Liver (tissue), 9 donors: Measurements from ENCODE around the gene RETN. TPM values are rescaled to one million over a fixed set of nuclear protein-coding genes. Genes with fewer than 3 reads are reported as not detected.

ENCODE experiments used
- DNase-seq: peaks from one replicate; pipeline ENCODE4 v3.0.0-alpha.2; 2017; ENCODE audit warnings: low spot score
- H3K27ac ChIP-seq, 2 donors: one replicate each; pipeline ENCODE4 v1.7.0; 2013; ENCODE audit warnings: inconsistent platforms in 2 of 2, low read length in 2 of 2, control low read depth in 1 of 2, low read depth in 1 of 2, mild to moderate bottlenecking in 1 of 2
- H3K27me3 ChIP-seq, 4 donors: one replicate each; pipeline versions ENCODE4 v1.6.1 to v1.7.0; 2013; ENCODE audit warnings: low read length in 3 of 4, inconsistent platforms in 1 of 4, mild to moderate bottlenecking in 1 of 4, moderate library complexity in 1 of 4; ENCODE audit not compliant: control insufficient read depth in 4 of 4, insufficient read depth in 4 of 4
- H3K36me3 ChIP-seq, 4 donors: one replicate each; pipeline versions ENCODE4 v1.6.1 to v1.7.0; 2013; ENCODE audit warnings: low read length in 3 of 4, mild to moderate bottlenecking in 3 of 4, low read depth in 1 of 4, moderate library complexity in 1 of 4; ENCODE audit not compliant: control insufficient read depth in 4 of 4, insufficient read depth in 3 of 4
- H3K4me1 ChIP-seq, 4 donors: one replicate each; pipeline versions ENCODE4 v1.6.1 to v1.7.0; 2013; ENCODE audit warnings: low read length in 3 of 4, mild to moderate bottlenecking in 3 of 4, moderate library complexity in 1 of 4; ENCODE audit not compliant: control insufficient read depth in 4 of 4, insufficient read depth in 4 of 4
- H3K4me3 ChIP-seq, 3 donors: one replicate each; pipeline versions ENCODE4 v1.6.1 to v1.7.0; 2013; ENCODE audit warnings: low read length in 3 of 3, control low read depth in 1 of 3, low read depth in 1 of 3, mild to moderate bottlenecking in 1 of 3
- H3K9ac ChIP-seq, 2 donors: one replicate each; pipeline ENCODE4 v1.7.0; 2013; ENCODE audit warnings: low read length in 2 of 2, mild to moderate bottlenecking in 2 of 2, moderate library complexity in 2 of 2, control low read depth in 1 of 2, low read depth in 1 of 2
- H3K9me3 ChIP-seq, 4 donors: one replicate each; pipeline versions ENCODE4 v1.6.1 to v1.7.0; 2013; ENCODE audit warnings: low read length in 3 of 4; ENCODE audit not compliant: control insufficient read depth in 4 of 4
- EGR1 ChIP-seq, 2 donors: IDR thresholded peaks; 2 replicates each; pipeline ENCODE4 v1.6.1; 2016 to 2018; ENCODE audit warnings: antibody characterized with exemption in 2 of 2, low read depth in 2 of 2
- GABPA ChIP-seq, 2 donors: IDR thresholded peaks in 1 of 2; conservative IDR thresholded peaks in 1 of 2; 2 replicates each; pipeline ENCODE4 v1.6.1; 2016; ENCODE audit warnings: antibody characterized with exemption in 2 of 2, mild to moderate bottlenecking in 1 of 2, moderate library complexity in 1 of 2
- HNF4A ChIP-seq, 2 donors: conservative IDR thresholded peaks; 2 replicates each; pipeline ENCODE4 v1.6.1; 2016; ENCODE audit warnings: antibody characterized with exemption in 2 of 2, mild to moderate bottlenecking in 2 of 2
- HNF4G ChIP-seq: IDR thresholded peaks from 2 replicates; pipeline ENCODE4 v1.6.1; 2016; ENCODE audit warnings: antibody characterized with exemption
- JUND ChIP-seq, 2 donors: IDR thresholded peaks; 2 replicates each; pipeline ENCODE4 v1.6.1; 2016; ENCODE audit warnings: antibody characterized with exemption in 2 of 2
- RAD21 ChIP-seq, 2 donors: IDR thresholded peaks; 2 replicates each; pipeline ENCODE4 v1.6.1; 2016; ENCODE audit warnings: antibody characterized with exemption in 2 of 2, mild to moderate bottlenecking in 2 of 2
- RXRA ChIP-seq, 2 donors: IDR thresholded peaks; 2 replicates each; pipeline ENCODE4 v1.6.1; 2017 to 2018; ENCODE audit warnings: antibody characterized with exemption in 2 of 2, mild to moderate bottlenecking in 1 of 2
- SP1 ChIP-seq: IDR thresholded peaks from 2 replicates; pipeline ENCODE4 v1.6.1; 2018; ENCODE audit warnings: antibody characterized with exemption, mild to moderate bottlenecking
- TAF1 ChIP-seq: conservative IDR thresholded peaks from 2 replicates; pipeline ENCODE4 v1.6.1; 2016; ENCODE audit warnings: antibody characterized with exemption, mild to moderate bottlenecking
- YY1 ChIP-seq: IDR thresholded peaks from 2 replicates; pipeline ENCODE4 v1.6.1; 2016; ENCODE audit warnings: antibody characterized with exemption, mild to moderate bottlenecking
- WGBS: extraction: QIAGEN DNeasy Blood & Tissue Kit; methylation state at CpG from one replicate; pipeline ENCODE4 v1.1.7; 2013; 5-methylcytosine and 5-hydroxymethylcytosine counted together
- polyA plus RNA-seq, 2 donors: library from polyadenylated mRNA; stranded (reverse) in 1 of 2; unstranded in 1 of 2; fragments of 200-250 nt in 1 of 2; fragments of >200 nt in 1 of 2; fragmentation: Nextera tagmentation in 1 of 2; extraction: Ambion mirVana in 1 of 2; gene quantifications; one replicate each; pipeline versions ENCODE4 v1.2.1 to v1.2.3, GENCODE V29; 2013 to 2015
- total RNA-seq, 2 donors: library from RNA; depleted of rRNA; stranded (reverse); fragments of >200 nt; gene quantifications; one replicate each; pipeline ENCODE4 v1.2.3, GENCODE V29; 2014
- TF ChIP-seq, protein P1 (sequence below): fragments of 150-350 bp; IDR thresholded peaks from 2 replicates; pipeline ENCODE4 v1.5.1; 2017; ENCODE audit warnings: improper control_type of control experiment, low read depth, low read length; ENCODE audit not compliant: missing input control
- TF ChIP-seq, protein P2 (sequence below): IDR thresholded peaks from 2 replicates; pipeline ENCODE4 v1.6.1; 2016; ENCODE audit warnings: antibody characterized with exemption
- TF ChIP-seq, protein P3 (sequence below): IDR thresholded peaks from 2 replicates; pipeline ENCODE4 v1.6.1; 2016; ENCODE audit warnings: antibody characterized with exemption, mild to moderate bottlenecking
- TF ChIP-seq, protein P4 (sequence below): IDR thresholded peaks from 2 replicates; pipeline ENCODE4 v1.6.1; 2016; ENCODE audit warnings: antibody characterized with exemption
- TF ChIP-seq, protein P5 (sequence below): IDR thresholded peaks from 2 replicates; pipeline ENCODE4 v1.6.1; 2016; ENCODE audit warnings: antibody characterized with exemption
- donor health status: healthy.
- donor health status: healthy.
- donor health status: healthy.
- donor health status: healthy.
- donor health status: healthy.

The RETN gene
- total and polyA plus RNA-seq, 4 donors: 1.9 to 11.5 TPM; not detected in 2

DNA sequence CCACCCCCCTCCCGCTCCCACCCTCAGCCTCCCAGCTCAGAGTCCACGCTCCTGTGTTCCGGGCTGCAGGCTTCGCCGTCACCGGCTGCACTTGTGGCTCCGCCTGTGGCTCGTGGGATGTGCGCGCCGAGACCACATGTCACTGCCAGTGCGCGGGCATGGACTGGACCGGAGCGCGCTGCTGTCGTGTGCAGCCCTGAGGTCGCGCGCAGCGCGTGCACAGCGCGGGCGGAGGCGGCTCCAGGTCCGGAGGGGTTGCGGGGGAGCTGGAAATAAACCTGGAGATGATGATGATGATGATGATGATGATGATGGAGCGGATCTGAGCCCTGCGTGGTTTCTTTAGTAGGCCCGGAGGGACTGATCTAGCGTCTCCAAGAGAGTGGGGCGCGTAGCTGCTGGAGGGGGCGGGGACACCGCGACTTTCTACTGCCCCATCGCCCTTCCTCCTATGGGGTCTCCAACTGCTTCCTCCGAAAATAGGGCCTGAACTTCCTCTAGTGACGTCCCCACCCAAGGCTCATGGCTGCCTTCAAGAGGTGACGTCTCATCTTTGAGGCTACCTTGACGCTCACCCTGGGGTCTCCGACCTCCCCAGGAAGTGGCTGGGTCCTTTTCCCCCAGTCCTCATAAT lies 1.4 kb downstream of the RETN start (continued):
- TF ChIP-seq HNF4A (conservative IDR thresholded peaks at IDR 0.05): no peak
- no peak for TF ChIP-seq RXRA (IDR thresholded peaks at IDR 0.05)
- TF ChIP-seq, protein P1, sequence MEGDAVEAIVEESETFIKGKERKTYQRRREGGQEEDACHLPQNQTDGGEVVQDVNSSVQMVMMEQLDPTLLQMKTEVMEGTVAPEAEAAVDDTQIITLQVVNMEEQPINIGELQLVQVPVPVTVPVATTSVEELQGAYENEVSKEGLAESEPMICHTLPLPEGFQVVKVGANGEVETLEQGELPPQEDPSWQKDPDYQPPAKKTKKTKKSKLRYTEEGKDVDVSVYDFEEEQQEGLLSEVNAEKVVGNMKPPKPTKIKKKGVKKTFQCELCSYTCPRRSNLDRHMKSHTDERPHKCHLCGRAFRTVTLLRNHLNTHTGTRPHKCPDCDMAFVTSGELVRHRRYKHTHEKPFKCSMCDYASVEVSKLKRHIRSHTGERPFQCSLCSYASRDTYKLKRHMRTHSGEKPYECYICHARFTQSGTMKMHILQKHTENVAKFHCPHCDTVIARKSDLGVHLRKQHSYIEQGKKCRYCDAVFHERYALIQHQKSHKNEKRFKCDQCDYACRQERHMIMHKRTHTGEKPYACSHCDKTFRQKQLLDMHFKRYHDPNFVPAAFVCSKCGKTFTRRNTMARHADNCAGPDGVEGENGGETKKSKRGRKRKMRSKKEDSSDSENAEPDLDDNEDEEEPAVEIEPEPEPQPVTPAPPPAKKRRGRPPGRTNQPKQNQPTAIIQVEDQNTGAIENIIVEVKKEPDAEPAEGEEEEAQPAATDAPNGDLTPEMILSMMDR: no peak
- no peak for TF ChIP-seq EGR1 (IDR thresholded peaks at IDR 0.05; ENCODE audit: low read depth in 2 of 2)

DNA sequence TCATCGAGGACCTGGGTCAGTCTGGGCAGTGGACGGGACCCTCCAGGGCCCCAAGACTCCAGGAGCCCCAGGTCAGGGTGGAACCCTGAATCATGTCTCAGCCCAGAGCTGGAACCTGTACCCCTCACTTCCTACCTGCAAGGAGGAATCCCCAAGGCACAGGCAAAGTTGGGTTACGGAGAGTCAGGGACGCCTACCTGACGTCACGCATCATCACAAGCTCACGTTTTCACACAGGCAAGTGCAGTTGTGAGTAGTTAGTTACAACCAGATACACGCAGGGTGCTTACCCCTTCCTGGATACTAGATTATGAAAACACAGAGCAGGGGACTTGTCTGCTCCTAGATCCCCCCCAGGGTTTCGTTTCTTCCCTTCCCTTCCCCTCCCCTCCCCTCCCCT lies 1.9 kb downstream of the RETN start:
- no peak overlapping the region for H3K27ac ChIP-seq
- peaks cover 0 to 4% (median 3%) of the 10 kb centered on the region in 4 donors for H3K4me1 ChIP-seq
- no peak overlapping the region for H3K4me3 ChIP-seq
- TF ChIP-seq RXRA (IDR thresholded peaks at IDR 0.05): no peak
- TF ChIP-seq, protein P2, sequence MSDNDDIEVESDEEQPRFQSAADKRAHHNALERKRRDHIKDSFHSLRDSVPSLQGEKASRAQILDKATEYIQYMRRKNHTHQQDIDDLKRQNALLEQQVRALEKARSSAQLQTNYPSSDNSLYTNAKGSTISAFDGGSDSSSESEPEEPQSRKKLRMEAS: no peak
- TF ChIP-seq GABPA (IDR thresholded peaks at IDR 0.05 in 1 of 2, conservative IDR thresholded peaks at IDR 0.05 in 1 of 2): no peak
- TF ChIP-seq, protein P3, sequence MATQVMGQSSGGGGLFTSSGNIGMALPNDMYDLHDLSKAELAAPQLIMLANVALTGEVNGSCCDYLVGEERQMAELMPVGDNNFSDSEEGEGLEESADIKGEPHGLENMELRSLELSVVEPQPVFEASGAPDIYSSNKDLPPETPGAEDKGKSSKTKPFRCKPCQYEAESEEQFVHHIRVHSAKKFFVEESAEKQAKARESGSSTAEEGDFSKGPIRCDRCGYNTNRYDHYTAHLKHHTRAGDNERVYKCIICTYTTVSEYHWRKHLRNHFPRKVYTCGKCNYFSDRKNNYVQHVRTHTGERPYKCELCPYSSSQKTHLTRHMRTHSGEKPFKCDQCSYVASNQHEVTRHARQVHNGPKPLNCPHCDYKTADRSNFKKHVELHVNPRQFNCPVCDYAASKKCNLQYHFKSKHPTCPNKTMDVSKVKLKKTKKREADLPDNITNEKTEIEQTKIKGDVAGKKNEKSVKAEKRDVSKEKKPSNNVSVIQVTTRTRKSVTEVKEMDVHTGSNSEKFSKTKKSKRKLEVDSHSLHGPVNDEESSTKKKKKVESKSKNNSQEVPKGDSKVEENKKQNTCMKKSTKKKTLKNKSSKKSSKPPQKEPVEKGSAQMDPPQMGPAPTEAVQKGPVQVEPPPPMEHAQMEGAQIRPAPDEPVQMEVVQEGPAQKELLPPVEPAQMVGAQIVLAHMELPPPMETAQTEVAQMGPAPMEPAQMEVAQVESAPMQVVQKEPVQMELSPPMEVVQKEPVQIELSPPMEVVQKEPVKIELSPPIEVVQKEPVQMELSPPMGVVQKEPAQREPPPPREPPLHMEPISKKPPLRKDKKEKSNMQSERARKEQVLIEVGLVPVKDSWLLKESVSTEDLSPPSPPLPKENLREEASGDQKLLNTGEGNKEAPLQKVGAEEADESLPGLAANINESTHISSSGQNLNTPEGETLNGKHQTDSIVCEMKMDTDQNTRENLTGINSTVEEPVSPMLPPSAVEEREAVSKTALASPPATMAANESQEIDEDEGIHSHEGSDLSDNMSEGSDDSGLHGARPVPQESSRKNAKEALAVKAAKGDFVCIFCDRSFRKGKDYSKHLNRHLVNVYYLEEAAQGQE: no peak
- TF ChIP-seq EGR1 (IDR thresholded peaks at IDR 0.05; ENCODE audit: low read depth in 2 of 2): no peak
- TF ChIP-seq JUND (IDR thresholded peaks at IDR 0.05): no peak
- TF ChIP-seq YY1: no peak
- no peak for TF ChIP-seq HNF4G
- TF ChIP-seq SP1: no peak
- TF ChIP-seq, protein P4, sequence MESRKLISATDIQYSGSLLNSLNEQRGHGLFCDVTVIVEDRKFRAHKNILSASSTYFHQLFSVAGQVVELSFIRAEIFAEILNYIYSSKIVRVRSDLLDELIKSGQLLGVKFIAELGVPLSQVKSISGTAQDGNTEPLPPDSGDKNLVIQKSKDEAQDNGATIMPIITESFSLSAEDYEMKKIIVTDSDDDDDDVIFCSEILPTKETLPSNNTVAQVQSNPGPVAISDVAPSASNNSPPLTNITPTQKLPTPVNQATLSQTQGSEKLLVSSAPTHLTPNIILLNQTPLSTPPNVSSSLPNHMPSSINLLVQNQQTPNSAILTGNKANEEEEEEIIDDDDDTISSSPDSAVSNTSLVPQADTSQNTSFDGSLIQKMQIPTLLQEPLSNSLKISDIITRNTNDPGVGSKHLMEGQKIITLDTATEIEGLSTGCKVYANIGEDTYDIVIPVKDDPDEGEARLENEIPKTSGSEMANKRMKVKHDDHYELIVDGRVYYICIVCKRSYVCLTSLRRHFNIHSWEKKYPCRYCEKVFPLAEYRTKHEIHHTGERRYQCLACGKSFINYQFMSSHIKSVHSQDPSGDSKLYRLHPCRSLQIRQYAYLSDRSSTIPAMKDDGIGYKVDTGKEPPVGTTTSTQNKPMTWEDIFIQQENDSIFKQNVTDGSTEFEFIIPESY: no peak
- TF ChIP-seq HNF4A (conservative IDR thresholded peaks at IDR 0.05): no peak
- TF ChIP-seq, protein P5, sequence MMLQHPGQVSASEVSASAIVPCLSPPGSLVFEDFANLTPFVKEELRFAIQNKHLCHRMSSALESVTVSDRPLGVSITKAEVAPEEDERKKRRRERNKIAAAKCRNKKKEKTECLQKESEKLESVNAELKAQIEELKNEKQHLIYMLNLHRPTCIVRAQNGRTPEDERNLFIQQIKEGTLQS: no peak
- TF ChIP-seq TAF1: no peak
- TF ChIP-seq RAD21 (IDR thresholded peaks at IDR 0.05): no peak
- TF ChIP-seq, protein P1: no peak
- no peak for DNase-seq
- no peaks in the 10 kb centered on the region for H3K36me3 ChIP-seq
- 46% methylated on average over 9 of the region's 9 CpGs for WGBS
- no peak overlapping the region for H3K9ac ChIP-seq
- peaks cover 0 to 4% (median 0%) of the 10 kb centered on the region in 4 donors for H3K27me3 ChIP-seq
- H3K9me3 ChIP-seq: no peaks in the 10 kb centered on the region
